HG03432 (cell line): Measurements from ENCODE around the gene NKAIN2.
"Not testable (repeated sequence)": the region's sequence is repeated elsewhere in the genome, so short reads cannot be mapped to it uniquely, and the experiment has no call there.

Experiments
- ATAC-seq: cut with Tn5 transposase; IDR thresholded peaks from one replicate; pipeline ENCODE4 v1.9.1; 2021; ENCODE audit warnings: mild to moderate bottlenecking, moderate library complexity; ENCODE audit not compliant: unreplicated experiment

NKAIN2 gene

DNA sequence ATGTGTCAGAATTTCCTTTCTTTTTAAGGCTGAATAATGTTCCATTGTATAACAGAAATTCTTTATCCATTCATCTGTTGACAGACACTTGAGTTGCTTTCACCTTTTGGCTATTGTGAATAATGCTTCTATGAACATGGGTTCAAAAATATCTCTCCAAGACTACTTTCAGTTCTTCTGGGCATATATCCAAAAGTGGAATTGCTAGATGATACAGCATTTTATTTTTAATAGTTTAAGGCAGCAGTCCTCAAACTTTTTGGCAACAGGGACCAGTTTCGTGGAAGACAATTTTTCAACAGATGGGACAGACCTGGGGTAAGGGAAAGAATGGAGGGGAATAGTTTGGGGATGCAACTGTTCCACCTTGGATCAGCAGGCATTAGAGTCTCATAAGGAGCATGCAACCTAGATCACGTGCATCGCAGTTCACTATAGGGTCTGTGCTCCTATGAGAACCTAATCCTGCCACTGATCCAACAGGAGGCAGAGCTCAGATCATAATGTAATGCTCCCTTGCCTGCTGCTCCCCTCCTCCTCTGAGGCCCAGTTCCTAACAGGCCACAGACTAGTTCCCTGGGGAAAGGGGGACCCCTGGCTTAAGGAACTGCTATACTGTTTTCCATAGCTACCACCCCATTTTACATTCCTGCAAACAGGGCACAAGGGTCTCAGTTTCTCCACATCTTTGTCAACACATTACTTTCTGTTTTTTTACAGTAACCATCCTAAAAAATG lies 918.6 kb downstream of the NKAIN2 start:
- no peak for ATAC-seq

DNA sequence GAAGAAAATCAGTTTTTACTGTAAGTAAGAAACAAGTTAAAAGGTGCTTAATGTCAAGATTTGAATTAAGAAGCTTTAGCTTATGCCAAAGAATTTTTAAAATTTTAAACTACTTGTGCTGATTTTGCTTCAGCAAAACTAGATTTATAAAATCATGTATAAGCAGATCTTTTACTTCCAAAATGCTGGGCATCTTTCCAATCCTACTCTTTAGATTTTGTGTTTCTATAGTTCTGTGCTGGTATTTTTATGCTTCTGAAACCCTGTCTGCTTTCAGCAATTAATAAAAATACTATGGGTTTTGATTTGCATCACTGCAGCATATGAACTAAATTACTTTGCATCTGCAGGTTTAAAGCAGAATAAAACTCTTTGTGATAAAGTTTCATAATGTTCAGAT lies 920.0 kb downstream of the NKAIN2 start:
- ATAC-seq = no peak

DNA sequence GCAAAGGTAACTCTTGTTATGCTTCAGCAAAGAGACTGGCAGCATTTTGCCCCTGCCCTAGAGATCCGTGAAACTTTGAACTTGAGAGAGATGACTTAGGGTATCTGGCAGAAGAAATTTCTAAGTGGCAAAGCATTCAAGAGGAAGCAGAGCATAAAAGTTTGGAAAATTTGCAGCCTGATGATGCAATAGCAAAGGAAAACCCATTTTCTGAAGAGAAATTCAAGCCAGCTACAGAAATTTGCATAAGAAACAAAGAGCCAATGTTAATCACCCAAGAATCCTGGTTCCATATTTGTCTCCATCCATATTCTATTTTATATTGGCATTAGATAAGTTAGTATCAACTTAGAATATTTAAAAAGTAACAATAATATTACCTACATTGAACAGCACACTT lies 934.1 kb downstream of the NKAIN2 start:
- ATAC-seq = not testable (repeated sequence)

DNA sequence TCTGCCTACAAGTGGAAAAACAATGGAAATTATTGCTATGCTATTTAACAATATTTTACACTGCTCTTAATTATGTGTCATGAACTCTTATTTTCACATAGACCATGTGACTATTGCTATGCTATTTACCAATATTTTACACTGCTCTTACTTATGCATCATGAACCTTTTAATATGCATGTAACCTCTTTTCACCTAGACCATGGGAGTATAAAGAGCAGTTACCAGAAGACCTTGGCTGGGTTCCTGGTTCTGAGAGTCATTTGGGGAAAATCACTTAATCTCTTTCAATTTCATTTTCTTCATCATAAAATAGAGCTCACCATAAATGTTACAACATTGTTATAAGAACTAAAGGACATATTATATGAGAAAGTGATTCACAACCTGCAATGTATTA lies 934.8 kb downstream of the NKAIN2 start:
- no peak for ATAC-seq

DNA sequence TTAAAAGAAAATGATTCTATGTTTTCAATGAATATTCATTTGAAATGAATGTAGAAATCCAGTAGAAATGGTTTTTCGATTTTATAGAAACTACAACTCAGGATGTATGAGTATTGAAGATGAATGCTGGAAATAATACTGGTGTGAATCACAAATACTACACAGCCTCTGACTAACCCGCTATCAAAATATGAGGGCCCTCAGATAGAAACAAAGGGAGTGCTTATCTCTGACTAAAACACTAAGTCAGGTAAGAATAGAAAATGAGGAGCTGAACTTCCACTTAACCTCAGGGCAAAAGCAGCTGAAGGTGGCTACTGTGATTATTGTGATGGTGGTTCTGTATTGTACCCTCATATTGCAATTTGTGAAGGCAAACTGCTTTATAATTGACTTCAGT lies 937.7 kb downstream of the NKAIN2 start:
- ATAC-seq = no peak

DNA sequence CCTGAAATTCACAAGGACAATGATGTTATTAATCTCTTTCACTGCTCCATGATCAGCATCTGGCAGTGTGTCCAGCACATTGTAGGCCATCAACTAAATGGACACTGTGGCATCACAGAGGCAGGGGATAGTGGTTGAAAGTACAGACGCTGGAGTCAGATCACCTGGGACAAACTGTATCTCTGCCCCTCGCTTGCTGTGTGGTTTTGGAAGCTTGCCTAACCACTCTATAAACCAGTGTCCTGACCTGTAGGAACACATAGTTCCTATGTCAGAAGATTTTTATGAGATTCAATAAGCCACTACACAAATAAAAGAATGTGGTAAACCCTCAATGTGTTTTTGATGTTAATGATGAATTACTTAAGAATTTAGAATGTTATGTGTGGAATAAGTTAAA lies 939.3 kb downstream of the NKAIN2 start:
- ATAC-seq = no peak

DNA sequence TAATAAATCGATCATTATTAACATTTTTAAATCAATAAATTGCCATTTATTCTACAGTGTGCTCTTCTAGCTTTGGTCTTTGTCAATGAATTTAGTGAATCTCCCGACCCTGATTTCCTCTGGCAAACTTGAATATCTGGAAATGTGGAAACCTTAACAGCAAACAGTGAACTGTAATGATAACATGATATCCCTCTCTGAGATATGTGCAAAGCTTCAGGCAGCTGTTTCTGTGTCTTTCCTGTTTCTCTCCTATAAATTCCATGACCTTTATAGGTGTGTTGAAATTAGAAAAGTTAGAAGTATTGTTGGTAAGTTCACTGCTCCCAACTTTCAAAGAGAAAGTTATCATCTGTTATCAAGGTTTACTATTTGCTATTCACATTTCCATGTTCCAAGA lies 939.8 kb downstream of the NKAIN2 start:
- ATAC-seq = no peak

DNA sequence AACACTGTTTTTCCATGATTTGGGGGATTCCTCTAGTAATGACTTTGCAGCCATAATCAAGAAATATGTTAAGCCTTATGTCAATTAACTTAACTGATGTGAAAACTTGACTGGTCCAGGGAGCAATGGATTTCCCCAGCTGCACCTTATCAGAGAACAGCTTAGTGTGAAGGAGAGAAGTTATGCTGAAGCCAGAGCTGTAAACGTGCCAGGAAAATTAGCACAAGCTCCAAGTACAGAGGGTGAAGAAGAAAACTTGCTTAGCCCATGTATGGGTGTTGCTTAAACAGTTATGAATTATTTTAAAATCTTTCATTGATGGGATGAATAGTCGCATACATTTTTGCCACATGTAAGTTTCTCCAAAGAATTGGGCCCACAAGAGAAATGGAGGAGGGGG lies 943.7 kb downstream of the NKAIN2 start:
- ATAC-seq = no peak

DNA sequence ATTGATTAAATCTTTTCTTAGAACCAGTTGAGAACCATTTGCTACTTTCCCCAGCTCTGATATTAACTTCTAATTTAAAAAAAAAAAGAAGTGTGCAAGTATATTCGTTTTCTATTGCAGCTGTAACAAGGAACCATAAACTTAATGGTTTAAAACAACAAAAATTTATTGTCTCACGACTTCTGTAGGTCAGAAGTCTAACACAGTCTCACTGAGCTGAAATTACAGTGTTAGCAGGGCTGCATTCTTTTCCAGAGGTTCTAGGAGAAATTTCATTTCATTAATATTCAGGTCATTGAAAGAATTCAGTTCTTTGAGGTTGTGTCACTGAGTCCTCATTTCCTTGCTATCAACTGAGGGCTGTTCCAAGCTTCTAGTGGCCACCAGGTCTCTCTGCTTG lies 945.1 kb downstream of the NKAIN2 start:
- no peak for ATAC-seq

DNA sequence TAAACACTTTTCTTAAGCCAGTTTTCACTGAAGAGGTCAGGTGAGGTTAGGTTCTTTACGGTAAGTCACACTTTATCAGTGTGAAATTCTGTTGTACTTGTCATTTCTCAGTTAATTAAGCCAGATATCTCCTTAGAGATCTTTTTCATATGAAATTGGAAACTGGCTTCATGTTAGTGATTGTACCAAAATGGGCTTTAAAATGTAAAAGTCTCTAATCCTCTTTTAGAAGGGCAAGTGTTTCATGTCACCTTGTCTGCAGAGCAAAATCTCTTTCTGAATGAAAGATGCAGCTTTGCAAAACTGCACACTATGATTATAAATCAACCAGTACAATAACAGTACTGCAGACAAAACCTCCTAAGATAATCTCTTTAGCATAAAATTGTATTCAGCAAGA lies 949.3 kb downstream of the NKAIN2 start:
- ATAC-seq = no peak

DNA sequence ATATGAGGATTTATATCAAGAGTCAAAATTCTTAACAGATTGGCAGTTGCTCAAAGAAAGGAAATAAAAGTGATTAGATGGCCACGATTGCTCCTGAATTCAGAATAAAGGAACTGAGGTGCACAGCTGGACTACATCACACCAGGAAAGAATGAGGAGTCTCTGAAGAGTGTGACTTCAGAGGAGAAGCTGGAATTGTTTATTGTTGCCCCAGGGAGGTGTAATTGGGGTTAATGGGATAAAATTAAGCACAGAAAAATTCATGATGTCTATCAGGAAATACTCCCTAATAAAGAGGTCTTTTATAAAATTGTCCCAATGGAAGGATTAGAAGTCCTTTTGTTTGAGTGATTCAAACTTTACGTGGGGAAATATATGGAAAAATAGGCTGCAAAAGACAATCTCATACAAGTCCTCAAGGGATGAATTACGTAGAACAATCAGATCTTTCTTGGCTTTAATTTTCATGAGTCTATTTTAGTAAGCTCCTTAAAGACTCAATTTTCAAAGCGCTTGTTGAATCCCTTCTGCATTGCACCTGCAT lies 950.0 kb downstream of the NKAIN2 start:
- ATAC-seq = no peak

DNA sequence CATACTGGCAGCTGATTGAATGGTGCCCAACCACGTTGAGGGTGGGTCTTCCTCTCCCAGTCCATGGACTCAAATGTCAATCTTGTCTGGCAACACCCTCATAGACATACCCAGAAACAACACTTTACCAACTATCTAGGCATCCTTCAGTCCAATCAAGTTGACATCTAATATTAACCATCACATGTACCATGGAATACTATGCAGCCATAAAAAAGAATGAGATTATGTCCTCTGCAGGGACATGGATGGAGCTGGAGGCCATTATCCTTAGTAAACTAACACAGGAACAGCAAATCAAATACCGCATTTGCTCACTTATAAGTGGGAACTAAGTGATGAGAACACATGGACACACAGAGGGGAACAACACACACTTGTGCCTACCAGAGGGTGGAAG lies 951.7 kb downstream of the NKAIN2 start:
- ATAC-seq = no peak

DNA sequence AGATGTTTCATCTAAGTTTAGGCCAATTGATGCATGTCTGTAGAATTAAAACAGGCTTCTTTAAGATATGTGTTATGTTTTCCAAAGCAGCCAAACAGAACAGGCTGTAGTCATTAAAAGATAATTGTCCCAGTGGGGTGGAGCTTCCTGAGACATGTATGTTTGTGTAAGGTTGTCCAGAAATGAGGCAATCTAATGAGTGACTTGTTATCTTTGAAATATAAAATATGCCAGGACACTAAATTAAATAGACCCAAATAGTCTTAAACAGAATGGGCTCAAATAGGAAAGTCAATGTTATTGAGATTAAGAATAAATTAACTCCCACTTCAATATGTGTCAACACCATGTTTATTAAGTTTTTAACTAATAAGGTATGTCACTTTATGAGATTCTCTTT lies 953.9 kb downstream of the NKAIN2 start:
- no peak for ATAC-seq

DNA sequence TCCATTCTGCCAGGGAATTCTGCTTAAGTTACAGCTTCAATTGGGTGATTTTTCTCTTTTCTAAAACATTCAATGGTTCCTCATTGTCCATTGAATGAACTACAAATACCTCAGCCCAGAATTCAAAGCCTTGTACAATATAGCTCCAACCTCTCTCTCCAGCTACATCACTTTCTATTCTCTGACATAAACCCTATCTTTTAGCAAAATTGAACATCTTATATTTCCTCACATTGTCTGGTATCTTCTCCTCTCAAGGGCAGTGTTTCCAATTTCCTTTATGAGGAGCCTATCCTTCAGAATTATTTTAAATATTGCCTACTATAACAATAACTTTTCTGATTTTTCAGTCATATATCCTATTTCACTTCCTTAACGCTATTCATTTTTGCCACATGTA lies 955.0 kb downstream of the NKAIN2 start:
- ATAC-seq = no peak

DNA sequence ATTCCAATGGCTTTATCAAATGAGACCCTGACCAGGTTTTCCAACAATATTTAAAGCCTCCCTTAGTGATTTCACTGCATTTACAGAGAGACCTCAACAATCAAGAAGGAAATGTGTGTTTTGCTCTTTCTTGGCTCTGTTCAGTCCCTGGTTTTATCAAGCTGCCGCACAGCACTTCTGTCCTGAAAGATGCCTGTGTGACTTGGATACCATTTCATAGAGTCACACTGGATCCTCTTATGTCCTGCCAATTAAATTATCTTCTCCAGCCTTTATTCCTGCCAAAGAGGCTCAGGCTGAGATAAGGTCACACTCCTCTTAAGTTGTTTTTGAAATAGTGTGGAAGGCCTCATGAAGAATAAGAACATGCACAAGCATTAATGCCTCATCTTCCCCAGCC lies 961.6 kb downstream of the NKAIN2 start:
- ATAC-seq = no peak

DNA sequence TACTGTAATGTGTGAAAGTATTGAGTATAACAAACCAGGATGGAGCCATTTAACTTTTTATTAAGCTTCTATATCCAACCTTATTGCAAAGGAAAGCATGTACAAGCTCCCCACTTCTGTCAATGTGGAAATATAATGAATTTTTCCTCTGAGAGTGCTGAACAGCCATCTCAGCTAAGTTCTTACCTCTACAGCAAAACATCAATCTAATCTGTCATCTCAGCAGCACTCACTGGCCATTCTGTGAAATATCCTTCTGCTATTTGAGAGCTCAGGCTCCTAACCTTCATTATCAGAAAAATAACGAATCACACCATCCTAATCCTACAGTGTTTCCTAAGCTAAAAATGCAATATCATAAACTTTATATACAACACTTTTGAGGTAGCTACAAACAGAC lies 964.6 kb downstream of the NKAIN2 start:
- no peak for ATAC-seq

DNA sequence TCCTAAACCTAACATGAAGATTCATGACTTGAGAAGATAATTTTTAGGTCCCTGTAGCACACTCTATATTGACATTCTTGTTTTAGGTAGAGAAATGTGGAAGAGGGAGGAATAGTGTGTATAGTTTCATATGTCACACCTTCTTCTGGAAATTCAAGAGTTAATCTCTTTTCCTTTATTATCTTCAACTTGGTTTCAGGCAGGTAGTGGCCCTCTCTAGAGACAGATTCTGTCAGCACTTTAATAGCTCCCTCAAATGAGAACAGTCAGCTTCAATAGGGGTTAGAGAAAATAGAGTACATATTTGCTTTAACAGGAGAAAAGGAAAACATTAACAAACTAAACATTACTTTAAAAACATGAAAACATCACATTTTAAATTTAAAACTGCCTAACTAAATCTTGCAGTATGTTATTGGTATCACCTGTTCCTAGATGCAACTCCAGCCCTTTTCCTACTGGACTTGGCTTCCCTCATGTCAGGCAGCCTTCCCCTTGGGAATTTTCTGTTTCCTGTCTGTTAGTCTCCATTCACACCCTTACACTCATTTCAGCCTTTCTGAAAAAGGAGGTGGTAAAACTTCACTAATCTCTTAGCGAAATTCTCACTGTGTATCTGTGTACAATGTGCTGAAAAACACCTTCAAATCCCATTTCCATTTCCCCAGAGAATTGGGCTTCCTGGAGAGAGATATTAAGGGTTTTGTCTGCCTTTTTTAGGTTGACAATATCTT lies 966.3 kb downstream of the NKAIN2 start:
- ATAC-seq = no peak

DNA sequence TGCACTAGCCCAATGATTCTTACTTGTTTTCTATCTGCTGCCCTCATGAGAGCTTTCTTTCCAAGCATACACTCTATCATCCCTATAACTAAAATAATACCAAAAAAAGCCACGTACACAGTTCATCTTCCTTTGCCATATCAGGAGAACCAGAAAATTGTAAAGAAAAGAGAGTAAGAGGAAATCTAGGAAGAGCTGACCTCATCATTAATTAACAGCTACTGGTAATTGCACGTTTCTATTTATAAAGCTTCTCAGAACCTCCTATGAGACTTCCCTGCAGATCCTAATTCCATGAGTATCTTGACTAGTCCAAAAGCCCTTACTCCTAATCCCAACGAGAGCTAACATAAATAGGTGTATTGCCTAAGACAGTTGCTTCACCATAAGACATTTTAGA lies 967.1 kb downstream of the NKAIN2 start:
- no peak for ATAC-seq

DNA sequence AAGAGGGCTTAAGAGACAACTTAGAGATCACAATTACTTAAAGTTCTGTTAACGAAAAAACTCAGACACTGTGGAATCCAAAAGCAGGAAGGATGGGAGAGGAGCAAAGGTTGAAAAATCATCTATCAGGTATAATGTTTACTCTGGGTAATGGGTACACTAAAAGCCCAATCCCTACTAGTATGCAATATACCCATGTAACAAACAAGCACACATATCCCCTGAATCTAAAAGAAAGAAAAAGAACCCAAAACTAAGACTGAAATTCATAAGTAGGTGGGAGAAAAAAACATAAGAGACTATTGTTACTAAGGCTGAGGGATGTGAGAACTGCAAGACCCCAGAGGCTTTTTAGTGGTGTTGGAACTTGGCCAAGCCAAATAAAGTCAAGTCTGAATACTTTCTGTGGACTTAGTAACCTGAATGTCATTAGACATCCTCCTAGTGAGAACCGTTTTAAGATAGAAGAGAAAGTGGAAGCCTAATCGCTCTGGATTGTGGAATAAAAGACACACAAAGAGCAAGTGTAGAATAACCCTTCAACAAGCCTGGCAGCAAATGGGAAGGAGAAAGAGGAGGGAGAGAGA lies 969.2 kb downstream of the NKAIN2 start:
- ATAC-seq = no peak

DNA sequence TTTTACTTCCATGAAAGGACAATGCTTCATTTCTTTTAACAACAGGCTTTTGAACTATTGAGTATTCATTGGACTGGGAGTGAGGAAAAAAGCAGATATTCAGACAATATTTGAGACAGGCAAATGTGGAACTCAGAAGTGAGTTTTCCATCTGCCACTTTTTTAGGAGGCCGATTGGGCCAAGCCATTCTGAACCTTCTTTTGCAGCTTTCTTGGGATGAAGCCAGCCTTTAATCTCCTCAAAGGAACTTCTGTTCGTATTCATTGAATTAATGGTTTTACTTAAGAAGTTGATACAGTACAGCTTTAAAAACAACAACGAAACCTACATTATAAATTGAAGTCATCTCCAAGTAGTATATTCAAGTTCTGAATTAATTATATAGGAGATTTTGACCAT lies 971.5 kb downstream of the NKAIN2 start:
- no peak for ATAC-seq

DNA sequence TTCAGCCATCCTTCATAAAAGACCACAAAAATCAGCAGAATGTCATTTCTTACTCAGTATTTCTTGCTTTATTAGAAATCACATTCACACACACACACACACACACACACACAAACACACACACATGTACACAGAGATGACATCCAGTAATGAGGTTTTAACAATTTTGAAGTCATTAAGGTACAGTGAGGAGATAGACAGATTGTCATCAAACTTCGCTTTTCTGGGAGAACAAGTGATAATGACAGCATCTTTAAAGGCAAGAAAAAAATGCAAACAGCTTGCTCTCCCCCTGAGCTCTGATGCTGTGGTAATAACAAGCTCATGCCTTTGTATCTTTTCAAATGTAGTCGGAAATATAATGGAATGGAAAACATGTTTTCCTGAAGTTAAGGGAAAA lies 974.2 kb downstream of the NKAIN2 start:
- ATAC-seq = no peak

DNA sequence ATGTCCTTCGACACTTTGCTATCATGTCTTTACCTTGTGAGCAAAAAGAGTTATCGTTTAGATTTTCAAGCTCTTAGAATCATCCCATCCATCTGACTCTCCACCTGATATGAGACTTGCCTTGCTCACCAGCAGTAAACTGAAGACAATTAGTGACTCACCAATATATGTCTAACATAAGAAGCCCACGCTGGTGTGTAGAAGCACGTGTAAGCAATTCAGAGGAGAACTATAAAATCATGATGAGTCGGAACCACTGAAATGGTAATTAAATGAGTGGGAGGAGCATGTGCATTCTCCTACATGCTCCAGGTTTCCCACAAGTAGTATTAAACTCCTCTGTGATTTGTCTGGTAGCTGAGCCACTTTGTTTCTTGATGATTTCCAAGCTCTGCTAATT lies 977.0 kb downstream of the NKAIN2 start:
- no peak for ATAC-seq
